Glutamatergic neuron (in vitro differentiated cells): ENCODE results near the gene KIAA1671. TPM values are rescaled to one million over a fixed set of nuclear protein-coding genes. Genes with fewer than 3 reads are reported as not detected.

Experiments used
- DNase-seq: peaks from one replicate; pipeline ENCODE4 v3.0.0; 2022
- H3K27ac Mint-ChIP-seq: one replicate; pipeline ENCODE4 v1.8.0; 2020; ENCODE audit warnings: mild to moderate bottlenecking, mixed read lengths, inconsistent platforms; ENCODE audit not compliant: unreplicated experiment
- H3K27me3 Mint-ChIP-seq: one replicate; pipeline ENCODE4 v1.8.0; 2020; ENCODE audit warnings: mild to moderate bottlenecking, moderate library complexity, mixed read lengths, inconsistent platforms; ENCODE audit not compliant: unreplicated experiment
- H3K36me3 Mint-ChIP-seq: one replicate; pipeline ENCODE4 v1.8.0; 2020; ENCODE audit warnings: mild to moderate bottlenecking, mixed read lengths, inconsistent platforms; ENCODE audit not compliant: unreplicated experiment
- H3K4me1 Mint-ChIP-seq: one replicate; pipeline ENCODE4 v1.8.0; 2020; ENCODE audit warnings: mild to moderate bottlenecking, low read depth, mixed read lengths, inconsistent platforms; ENCODE audit not compliant: unreplicated experiment
- H3K4me3 Mint-ChIP-seq: one replicate; pipeline ENCODE4 v1.8.0; 2020; ENCODE audit warnings: mild to moderate bottlenecking, mixed read lengths, inconsistent platforms; ENCODE audit not compliant: unreplicated experiment
- H3K9me3 Mint-ChIP-seq: one replicate; pipeline ENCODE4 v1.8.0; 2020; ENCODE audit warnings: mild to moderate bottlenecking, moderate library complexity, mixed read lengths, inconsistent platforms; ENCODE audit not compliant: unreplicated experiment
- CTCF ChIP-seq: fragments of 200-600 bp; sonication (generic); IDR thresholded peaks from one replicate; pipeline ENCODE4 v1.5.0; 2021; ENCODE audit not compliant: partially characterized antibody, unreplicated experiment
- total RNA-seq: library from RNA; stranded (reverse); fragmentation: NEBNext Ultra II Directional; extraction: Animal tissue kit (Norgen Biotek cat#: 25700); gene quantifications from one replicate; pipeline ENCODE4 v1.2.1, GENCODE V29; 2021; ENCODE audit not compliant: unreplicated experiment

The KIAA1671 gene
- total RNA-seq, 1 donor from 2014 or later, result 15.3 TPM

DNA sequence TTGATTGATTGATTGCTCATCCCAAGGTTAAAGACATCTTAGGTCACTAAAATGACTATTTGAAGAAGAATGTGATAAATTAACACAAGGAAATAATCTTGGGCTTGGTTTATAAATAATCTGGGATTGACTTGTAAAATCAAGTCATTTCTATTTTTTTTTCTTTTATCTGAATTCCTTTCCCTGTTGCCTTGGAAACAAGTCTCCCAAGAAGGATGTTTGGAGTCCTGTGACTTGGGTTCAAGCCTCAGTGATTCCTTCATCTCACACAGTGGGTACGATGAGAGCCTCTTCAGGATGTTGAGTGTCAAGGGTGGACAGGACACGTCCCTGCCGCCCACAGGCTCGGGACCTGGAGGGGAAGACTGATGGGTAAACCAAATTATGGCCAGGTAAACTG, 149.0 kb downstream of the KIAA1671 start:
- no peak overlapping the region for H3K27ac Mint-ChIP-seq
- no peak overlapping the region for H3K4me3 Mint-ChIP-seq
- H3K27me3 Mint-ChIP-seq, result no peaks in the 10 kb centered on the region

GRCh38 chr22:25101986-25102385, 149.5 kb downstream of the KIAA1671 start:
- no peak for DNase-seq
- Mint-ChIP-seq H3K9me3 (peaks cover 2% of the 10 kb centered on the region), H3K27me3 (no peaks in the 10 kb centered on the region), H3K4me1 (peaks cover 6% of the 10 kb centered on the region), H3K27ac (no peak overlapping the region), H3K4me3 (no peak overlapping the region), H3K36me3 (no peaks in the 10 kb centered on the region)
- TF ChIP-seq CTCF, result no peak

More for the DNA sequence above, 149.0 kb downstream of the KIAA1671 start:
- Mint-ChIP-seq H3K4me1 (peaks cover 8% of the 10 kb centered on the region), H3K9me3 (peaks cover 2% of the 10 kb centered on the region), H3K36me3 (no peaks in the 10 kb centered on the region)
- DNase-seq, result no peak
- TF ChIP-seq CTCF, result no peak

- no peak for TF ChIP-seq CTCF
- H3K27me3 Mint-ChIP-seq, result no peaks in the 10 kb centered on the region
- no peak overlapping the region for H3K27ac Mint-ChIP-seq
- H3K9me3 Mint-ChIP-seq, result peaks cover 2% of the 10 kb centered on the region
- no peak overlapping the region for H3K4me3 Mint-ChIP-seq
- H3K4me1 Mint-ChIP-seq, result peaks cover 6% of the 10 kb centered on the region
- no peak for DNase-seq
- H3K36me3 Mint-ChIP-seq, result no peaks in the 10 kb centered on the region
Measured at GRCh38 chr22:25102722-25103121, 150.2 kb downstream of the KIAA1671 start.

DNA sequence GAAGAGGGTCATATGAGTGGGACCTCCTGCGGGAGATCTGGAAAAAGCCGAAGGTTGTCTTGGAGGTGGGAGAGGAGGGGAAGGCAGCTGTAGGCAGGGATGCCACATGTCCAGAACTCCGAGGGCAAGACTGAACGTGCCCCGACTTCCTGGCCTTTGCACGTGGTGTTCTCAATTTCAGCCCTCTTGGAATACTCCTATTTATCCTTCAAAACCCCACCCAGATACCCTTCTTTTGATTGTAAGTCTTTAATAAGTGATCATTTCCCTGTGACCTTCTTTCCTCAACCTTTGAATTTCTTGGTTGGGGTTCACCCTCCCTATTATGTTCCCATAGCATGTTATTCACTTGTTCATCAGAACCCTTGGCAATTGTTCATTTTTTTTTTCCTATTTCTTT, 151.9 kb downstream of the KIAA1671 start:
- peaks cover 6% of the 10 kb centered on the region for H3K4me1 Mint-ChIP-seq
- DNase-seq, result no peak
- H3K27ac Mint-ChIP-seq, result no peak overlapping the region
- H3K36me3 Mint-ChIP-seq, result no peaks in the 10 kb centered on the region
- TF ChIP-seq CTCF, result no peak
- no peaks in the 10 kb centered on the region for H3K27me3 Mint-ChIP-seq
- H3K9me3 Mint-ChIP-seq, result peaks cover 2% of the 10 kb centered on the region
- H3K4me3 Mint-ChIP-seq, result no peak overlapping the region

DNA sequence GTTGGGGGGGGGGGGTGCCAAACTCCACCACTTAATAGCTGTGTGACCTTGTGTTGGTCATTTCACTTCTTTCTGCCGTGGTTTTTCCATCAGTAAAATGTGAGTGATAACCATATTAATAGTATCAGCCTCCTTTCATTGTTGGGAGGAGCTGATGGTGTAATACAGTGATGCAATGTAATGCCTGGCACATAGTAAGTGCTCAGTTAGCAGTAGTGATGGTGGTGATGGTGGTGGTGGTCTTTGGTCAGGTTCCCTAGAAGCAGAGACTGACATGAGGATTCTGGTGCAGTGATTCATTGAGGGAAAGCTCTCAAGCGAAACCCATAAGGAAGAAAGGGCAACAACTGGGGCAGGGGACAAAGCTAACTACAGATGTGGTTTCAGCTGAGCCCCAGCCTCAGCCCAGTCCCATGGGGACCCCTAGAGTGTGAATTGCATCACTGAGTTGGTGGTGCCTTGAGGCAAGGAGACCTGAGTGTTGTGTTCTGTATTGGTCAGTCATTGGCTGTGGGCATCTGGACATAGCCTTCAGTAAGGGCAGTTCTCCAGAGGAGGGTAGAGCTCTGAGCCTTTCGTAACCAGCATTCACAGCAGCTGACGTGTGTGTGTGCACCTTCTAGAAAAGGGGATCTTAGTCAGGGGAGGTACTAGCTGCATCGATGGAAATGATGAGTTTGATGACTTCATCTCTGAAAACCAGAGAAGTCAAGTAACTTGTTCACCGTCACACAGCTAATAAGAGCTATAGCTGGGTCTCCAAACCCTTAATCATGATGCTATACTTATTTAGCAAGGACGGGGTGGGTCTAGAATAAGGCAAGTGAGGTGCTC, 153.5 kb downstream of the KIAA1671 start:
- Mint-ChIP-seq H3K4me3 (no peak overlapping the region), H3K9me3 (peaks cover 5% of the 10 kb centered on the region), H3K27ac (no peak overlapping the region), H3K36me3 (no peaks in the 10 kb centered on the region), H3K27me3 (peaks cover 9% of the 10 kb centered on the region), H3K4me1 (peaks cover 6% of the 10 kb centered on the region)
- DNase-seq, result no peak
- TF ChIP-seq CTCF, result no peak
